Astrocyte of the spinal cord (primary cell): Measurements from ENCODE around the gene SURF1.

Experiments
- DNase-seq: peaks from one replicate; pipeline ENCODE4 v3.0.0; 2011; ENCODE audit warnings: low read depth, low spot score
- H3K4me3 ChIP-seq: 2 replicates; pipeline ENCODE4 v1.5.1; 2011; ENCODE audit warnings: low read depth, mild to moderate bottlenecking, low read length, moderate library complexity
- CTCF ChIP-seq: IDR thresholded peaks from 2 replicates; pipeline ENCODE4 v1.5.1; 2012; ENCODE audit warnings: low read depth, mild to moderate bottlenecking, low read length, inconsistent platforms
- in situ Hi-C: cut with HindIII; loops from 2 replicates; pipeline ENCODE4 v1.10.0; 2017; ENCODE audit warnings: low sequenced_read_pairs

Gene SURF1

GRCh38 chr9:133362359-133363044 lies 6.2 kb upstream of the SURF1 start:
- H3K4me3 ChIP-seq, result no peak overlapping the region
- no peak for TF ChIP-seq CTCF
- no peak for DNase-seq
- in situ Hi-C loops, result no loop called here

GRCh38 chr9:133361507-133362092 lies 5.3 kb upstream of the SURF1 start:
- no peak for DNase-seq
- TF ChIP-seq CTCF, result no peak
- no peak overlapping the region for H3K4me3 ChIP-seq
- in situ Hi-C loops, result no loop called here

- DNase-seq, result no peak
- no peak for TF ChIP-seq CTCF
- in situ Hi-C loops, result no loop called here
- H3K4me3 ChIP-seq, result no peak overlapping the region
These were observed 4.4 kb upstream of the SURF1 start for GRCh38 chr9:133360400-133361393.

GRCh38 chr9:133359399-133360175 lies 3.3 kb upstream of the SURF1 start:
- in situ Hi-C loops, result no loop called here
- H3K4me3 ChIP-seq, result no peak overlapping the region
- TF ChIP-seq CTCF, result peak; percentile 30
- DNase-seq, result no peak

GRCh38 chr9:133357656-133358055 lies 1.4 kb upstream of the SURF1 start:
- in situ Hi-C loops, result no loop called here
- DNase-seq, result no peak
- TF ChIP-seq CTCF, result no peak
- no peak overlapping the region for H3K4me3 ChIP-seq

GRCh38 chr9:133355881-133356357 lies 368 bp downstream of the SURF1 start:
- H3K4me3 ChIP-seq, result peak overlapping the region; percentile 81
- peak; percentile 15 for TF ChIP-seq CTCF
- DNase-seq, result no peak
- in situ Hi-C loops, result no loop called here
